Breast epithelium (tissue), 4 donors: ENCODE data around the gene NEURL3. TPM values are rescaled to one million over a fixed set of nuclear protein-coding genes. Genes with fewer than 3 reads are reported as not detected.

Source experiments
- DNase-seq, 2 donors: peaks; one replicate each; pipeline ENCODE4 v3.0.0-alpha.2; 2019; ENCODE audit warnings: low spot score in 2 of 2
- H3K27ac ChIP-seq, 2 donors: fragments of 200-600 bp; sonication (generic) in 1 of 2; one replicate each; pipeline ENCODE4 v1.5.1; 2016 to 2019; ENCODE audit warnings: mild to moderate bottlenecking in 1 of 2
- H3K27me3 ChIP-seq, 2 donors: fragments of 200-600 bp; sonication (generic) in 1 of 2; one replicate each; pipeline versions ENCODE4 v1.5.1 to v1.6.0; 2017 to 2019; ENCODE audit warnings: control low read depth in 1 of 2, mild to moderate bottlenecking in 1 of 2
- H3K36me3 ChIP-seq: fragments of 200-600 bp; one replicate; pipeline ENCODE4 v1.5.1; 2019
- H3K4me1 ChIP-seq, 2 donors: fragments of 200-600 bp; sonication (generic); one replicate each; pipeline ENCODE4 v1.5.1; 2016 to 2019; ENCODE audit warnings: control low read depth in 1 of 2
- H3K4me3 ChIP-seq, 3 donors: fragments of 200-600 bp; sonication (generic); 1 replicate in 2 of 3; 2 replicates in 1 of 3; pipeline ENCODE4 v1.5.1; 2016 to 2019; ENCODE audit warnings: mild to moderate bottlenecking in 3 of 3, moderate library complexity in 2 of 3
- H3K9me3 ChIP-seq, 2 donors: fragments of 200-600 bp; sonication (generic) in 1 of 2; one replicate each; pipeline ENCODE4 v1.5.1; 2016 to 2019; ENCODE audit warnings: control low read depth in 1 of 2
- CTCF ChIP-seq, 3 donors: fragments of 450-650 bp; IDR thresholded peaks; one replicate each; pipeline ENCODE4 v1.5.1; 2016 to 2017; ENCODE audit warnings: antibody characterized with exemption in 3 of 3, mild to moderate bottlenecking in 3 of 3, moderate library complexity in 3 of 3
- POLR2A ChIP-seq: fragments of 450-650 bp; IDR thresholded peaks from one replicate; pipeline ENCODE4 v1.6.1; 2016; ENCODE audit warnings: antibody characterized with exemption, mild to moderate bottlenecking, moderate library complexity
- POLR2AphosphoS5 ChIP-seq, 3 donors: sonication (generic); formaldehyde crosslinking; IDR thresholded peaks; one replicate each; pipeline ENCODE4 v1.6.1; 2017; ENCODE audit warnings: antibody characterized with exemption in 3 of 3
- intact Hi-C: fragments of 100-400 bp; cut with DNase I; formaldehyde crosslinking; loops from one replicate; pipeline ENCODE4 v1.15.1; 2023; ENCODE audit warnings: low total_unique reads
- total RNA-seq, 3 donors: library from RNA; depleted of rRNA; stranded (reverse); fragments of >200 nt; gene quantifications; one replicate each; pipeline ENCODE4 v1.1.0, GENCODE V29; 2016

Gene NEURL3
- total RNA-seq, 3 donors from 2014 or later: 4.3 to 6.1 TPM; not detected in 1

GRCh38 chr2:96508521-96509113, 3.5 kb upstream of the NEURL3 start:
- DNase-seq: peak in 1 of 2 donors; percentile 48
- Histone ChIP-seq H3K27ac (peak overlapping the region; percentile 5 to 61), H3K27me3 (no peaks in the 10 kb centered on the region), H3K4me3 (peak overlapping the region in 1 of 3 donors; percentile 65), H3K9me3 (no peaks in the 10 kb centered on the region), H3K36me3 (no peaks in the 10 kb centered on the region), H3K4me1 (no peaks in the 10 kb centered on the region)
- TF ChIP-seq POLR2AphosphoS5 (IDR thresholded peaks at IDR 0.05): no peak
- TF ChIP-seq POLR2A: no peak
- no peak for TF ChIP-seq CTCF (IDR thresholded peaks at IDR 0.05)
- intact Hi-C loops: loop anchor here (5.0 kb wide), 1 partner anchor 101 kb away; no protein-coding TSS in a partner anchor

- peak; percentile 55 to 75 for DNase-seq
- no peaks in the 10 kb centered on the region for H3K36me3 ChIP-seq
- TF ChIP-seq CTCF (IDR thresholded peaks at IDR 0.05): peak; percentile 98 to 99 (median 98)
- no peak for TF ChIP-seq POLR2A
- TF ChIP-seq POLR2AphosphoS5 (IDR thresholded peaks at IDR 0.05): no peak
- no peaks in the 10 kb centered on the region for H3K4me1 ChIP-seq
- peak overlapping the region; percentile 11 to 65 (median 52) for H3K4me3 ChIP-seq
- intact Hi-C loops: loop anchor here (5.0 kb wide), 1 partner anchor 101 kb away; no protein-coding TSS in a partner anchor
- no peaks in the 10 kb centered on the region for H3K9me3 ChIP-seq
- H3K27me3 ChIP-seq: no peaks in the 10 kb centered on the region
- H3K27ac ChIP-seq: peak overlapping the region; percentile 60 to 61
Measured at GRCh38 chr2:96507957-96508520, 2.9 kb upstream of the NEURL3 start.

- H3K9me3 ChIP-seq: no peaks in the 10 kb centered on the region
- TF ChIP-seq POLR2A (no peak), CTCF (IDR thresholded peaks at IDR 0.05) (no peak), POLR2AphosphoS5 (IDR thresholded peaks at IDR 0.05) (no peak)
- peak in 1 of 2 donors; percentile 3 for DNase-seq
- peak overlapping the region in 2 of 3 donors; percentile 9 to 52 for H3K4me3 ChIP-seq
- no peaks in the 10 kb centered on the region for H3K4me1 ChIP-seq
- H3K27ac ChIP-seq: peak overlapping the region; percentile 30 to 42
- intact Hi-C loops: loop anchor here (5.0 kb wide), 1 partner anchor 100 kb away; no protein-coding TSS in a partner anchor
- H3K27me3 ChIP-seq: no peaks in the 10 kb centered on the region
- no peaks in the 10 kb centered on the region for H3K36me3 ChIP-seq
Measured at GRCh38 chr2:96506907-96507240, 1.7 kb upstream of the NEURL3 start.

GRCh38 chr2:96506016-96506906, 1.1 kb upstream of the NEURL3 start:
- peak in 1 of 2 donors; percentile 33 for DNase-seq
- no peaks in the 10 kb centered on the region for H3K36me3 ChIP-seq

More at GRCh38 chr2:96506016-96506906, 1.1 kb upstream of the NEURL3 start:
- H3K27ac ChIP-seq: peak overlapping the region; percentile 30 to 42
- H3K9me3 ChIP-seq: no peaks in the 10 kb centered on the region
- TF ChIP-seq CTCF (IDR thresholded peaks at IDR 0.05) (no peak), POLR2A (no peak), POLR2AphosphoS5 (IDR thresholded peaks at IDR 0.05) (no peak)
- peak overlapping the region in 2 of 3 donors; percentile 9 to 52 for H3K4me3 ChIP-seq
- no peaks in the 10 kb centered on the region for H3K27me3 ChIP-seq
- intact Hi-C loops: loop anchor here (5.0 kb wide), 1 partner anchor 99 kb away; no protein-coding TSS in a partner anchor
- no peaks in the 10 kb centered on the region for H3K4me1 ChIP-seq
